ENCODE results near the gene PCAT6. TPM values are rescaled to one million over a fixed set of nuclear protein-coding genes. Genes with fewer than 3 reads are reported as not detected.

PCAT6 gene
- total and polyA plus RNA-seq, 9 donors = 0.57 to 2.8 (median 1.1) TPM; not detected in 2

DNA sequence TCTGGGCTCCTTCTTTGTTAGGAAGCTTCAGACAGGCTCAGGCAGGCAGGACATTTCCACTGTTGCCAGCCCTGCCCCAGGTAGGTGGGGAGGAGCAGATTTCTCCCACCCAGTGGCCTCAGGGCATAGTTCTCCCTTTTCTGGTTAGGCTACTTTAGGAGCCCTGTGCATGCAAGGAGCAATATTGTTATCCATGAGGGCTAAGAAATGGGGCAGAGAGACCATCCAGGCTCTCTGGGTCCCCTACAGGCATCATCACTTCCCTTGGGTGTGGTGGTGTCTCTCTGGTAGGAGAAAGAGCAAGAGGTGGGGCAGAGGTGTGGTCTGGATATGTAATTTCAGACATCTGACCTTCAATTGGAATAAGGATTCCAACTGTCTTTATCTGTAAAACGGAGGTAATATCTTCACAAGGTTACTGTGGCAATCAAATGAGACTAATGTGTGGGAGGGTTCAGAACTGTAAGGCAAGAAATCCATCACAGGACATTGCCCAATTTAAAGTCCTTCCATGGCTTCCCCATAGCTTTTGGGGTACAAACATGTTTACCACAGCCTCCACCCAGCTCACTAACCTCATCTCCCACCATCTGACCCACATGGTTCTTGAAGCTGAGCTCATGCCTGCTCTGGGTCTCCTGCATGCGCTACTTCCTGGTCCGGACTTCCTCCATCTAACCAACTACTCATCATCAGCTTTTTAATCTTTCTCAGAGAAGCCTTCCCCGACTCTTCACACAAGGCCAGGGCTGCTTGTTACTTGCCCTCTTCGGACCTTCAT is 26.1 kb downstream of the PCAT6 start:
- WGBS, 3 donors = 63 to 66% (median 66%) methylated on average over 5 of the region's 5 CpGs
- no peak for DNase-seq
- H3K9me3 ChIP-seq = no peaks in the 10 kb centered on the region
- H3K27ac ChIP-seq = no peak overlapping the region
- intact Hi-C loops (cut with DNase I) = no loop called here
- TF ChIP-seq, protein P1, sequence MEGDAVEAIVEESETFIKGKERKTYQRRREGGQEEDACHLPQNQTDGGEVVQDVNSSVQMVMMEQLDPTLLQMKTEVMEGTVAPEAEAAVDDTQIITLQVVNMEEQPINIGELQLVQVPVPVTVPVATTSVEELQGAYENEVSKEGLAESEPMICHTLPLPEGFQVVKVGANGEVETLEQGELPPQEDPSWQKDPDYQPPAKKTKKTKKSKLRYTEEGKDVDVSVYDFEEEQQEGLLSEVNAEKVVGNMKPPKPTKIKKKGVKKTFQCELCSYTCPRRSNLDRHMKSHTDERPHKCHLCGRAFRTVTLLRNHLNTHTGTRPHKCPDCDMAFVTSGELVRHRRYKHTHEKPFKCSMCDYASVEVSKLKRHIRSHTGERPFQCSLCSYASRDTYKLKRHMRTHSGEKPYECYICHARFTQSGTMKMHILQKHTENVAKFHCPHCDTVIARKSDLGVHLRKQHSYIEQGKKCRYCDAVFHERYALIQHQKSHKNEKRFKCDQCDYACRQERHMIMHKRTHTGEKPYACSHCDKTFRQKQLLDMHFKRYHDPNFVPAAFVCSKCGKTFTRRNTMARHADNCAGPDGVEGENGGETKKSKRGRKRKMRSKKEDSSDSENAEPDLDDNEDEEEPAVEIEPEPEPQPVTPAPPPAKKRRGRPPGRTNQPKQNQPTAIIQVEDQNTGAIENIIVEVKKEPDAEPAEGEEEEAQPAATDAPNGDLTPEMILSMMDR (IDR thresholded peaks at IDR 0.05) = no peak
- TF ChIP-seq POLR2A (IDR thresholded peaks at IDR 0.05) (no peak), EP300 (IDR thresholded peaks at IDR 0.05) (no peak)
- no peaks in the 10 kb centered on the region for H3K27me3 ChIP-seq
- no peaks in the 10 kb centered on the region for H3K4me1 ChIP-seq (ENCODE audit: insufficient read depth)
- no peak overlapping the region for H3K4me3 ChIP-seq
- no peaks in the 10 kb centered on the region for H3K36me3 ChIP-seq

- H3K27me3 ChIP-seq = no peaks in the 10 kb centered on the region
- intact Hi-C loops (cut with DNase I) = no loop called here
- H3K4me3 ChIP-seq = no peak overlapping the region
- DNase-seq = no peak
- H3K9me3 ChIP-seq = no peaks in the 10 kb centered on the region
- H3K27ac ChIP-seq = no peak overlapping the region
- no peaks in the 10 kb centered on the region for H3K36me3 ChIP-seq
- 83 to 92% (median 89%) methylated on average over 5 of the region's 5 CpGs for WGBS, 3 donors
- TF ChIP-seq POLR2A (IDR thresholded peaks at IDR 0.05) (no peak), EP300 (IDR thresholded peaks at IDR 0.05) (no peak)
- TF ChIP-seq, protein P1 (IDR thresholded peaks at IDR 0.05) = no peak
- H3K4me1 ChIP-seq (ENCODE audit: insufficient read depth) = no peaks in the 10 kb centered on the region
Observed at GRCh38 chr1:202837746-202838262, 27.1 kb downstream of the PCAT6 start.

- no peak for DNase-seq
- 72 to 78% (median 76%) methylated on average over 11 of the region's 11 CpGs for WGBS, 3 donors
Observed at GRCh38 chr1:202843081-202843480, 32.3 kb downstream of the PCAT6 start.

DNA sequence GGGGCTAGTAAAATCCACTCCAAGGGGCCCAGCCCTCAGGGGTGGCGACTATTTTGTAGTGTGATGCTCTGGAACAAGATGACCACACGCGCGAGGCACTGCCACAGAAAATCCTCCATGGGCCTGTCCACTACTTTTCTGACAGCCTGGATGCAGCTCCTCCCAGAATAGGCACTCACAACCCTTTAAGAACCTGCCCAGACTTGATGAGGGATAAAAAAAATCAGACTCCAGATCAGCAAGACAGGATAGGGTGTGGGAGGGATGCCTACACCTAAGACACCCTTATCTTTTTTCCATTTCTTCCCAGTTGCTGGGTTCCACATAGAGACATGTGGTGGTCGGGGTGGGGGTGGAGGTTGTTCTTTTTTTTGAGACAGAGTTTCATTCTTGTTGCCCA is 33.5 kb downstream of the PCAT6 start:
- DNase-seq = no peak
- no peaks in the 10 kb centered on the region for H3K9me3 ChIP-seq

More at GRCh38 chr1:202843081-202843480, 32.3 kb downstream of the PCAT6 start:
- H3K9me3 ChIP-seq = no peaks in the 10 kb centered on the region
- no peaks in the 10 kb centered on the region for H3K36me3 ChIP-seq
- no peak overlapping the region for H3K27ac ChIP-seq
- H3K4me3 ChIP-seq = no peak overlapping the region
- intact Hi-C loops (cut with DNase I) = no loop called here
- H3K4me1 ChIP-seq (ENCODE audit: insufficient read depth) = no peaks in the 10 kb centered on the region
- H3K27me3 ChIP-seq = no peaks in the 10 kb centered on the region
- TF ChIP-seq EP300 (IDR thresholded peaks at IDR 0.05) (no peak), POLR2A (IDR thresholded peaks at IDR 0.05) (no peak)
- TF ChIP-seq, protein P1 (IDR thresholded peaks at IDR 0.05) = no peak

More for the DNA sequence above, 33.5 kb downstream of the PCAT6 start:
- intact Hi-C loops (cut with DNase I) = no loop called here
- WGBS, 3 donors = 80 to 96% (median 89%) methylated on average over 5 of the region's 5 CpGs
- Histone ChIP-seq H3K4me3 (no peak overlapping the region), H3K27me3 (no peaks in the 10 kb centered on the region), H3K27ac (no peak overlapping the region), H3K4me1 (ENCODE audit: insufficient read depth) (no peaks in the 10 kb centered on the region), H3K36me3 (no peaks in the 10 kb centered on the region)
- TF ChIP-seq POLR2A (IDR thresholded peaks at IDR 0.05) (no peak), EP300 (IDR thresholded peaks at IDR 0.05) (no peak)
- TF ChIP-seq, protein P1 (IDR thresholded peaks at IDR 0.05) = no peak
